BE2C (cell line): ENCODE results near the gene PRDM15.

ENCODE experiments used
- DNase-seq: peaks from one replicate; pipeline ENCODE4 v3.0.0-alpha.2; 2020
- H3K27me3 ChIP-seq: fragments of 250-450 bp; sonication (Bioruptor Pico); 2 replicates; pipeline ENCODE4 v1.5.1; 2020; ENCODE audit warnings: mild to moderate bottlenecking
- H3K36me3 ChIP-seq: fragments of 250-450 bp; sonication (Bioruptor Pico); 2 replicates; pipeline ENCODE4 v1.5.1; 2020; ENCODE audit warnings: mild to moderate bottlenecking
- H3K4me1 ChIP-seq: fragments of 250-450 bp; sonication (Bioruptor Pico); 2 replicates; pipeline ENCODE4 v1.5.1; 2020
- H3K4me3 ChIP-seq: 2 replicates; pipeline ENCODE4 v1.5.1; 2011; ENCODE audit warnings: low read depth, low read length
- H3K9me3 ChIP-seq: fragments of 250-450 bp; sonication (Bioruptor Pico); 2 replicates; pipeline ENCODE4 v1.5.1; 2020
- CTCF ChIP-seq: IDR thresholded peaks from 2 replicates; pipeline ENCODE4 v1.5.1; 2012; ENCODE audit warnings: mild to moderate bottlenecking, low read depth, low read length

PRDM15 gene

GRCh38 chr21:41885341-41886024, 6.3 kb upstream of the PRDM15 start:
- H3K4me3 ChIP-seq: no peak overlapping the region
- no peaks in the 10 kb centered on the region for H3K4me1 ChIP-seq
- no peaks in the 10 kb centered on the region for H3K27me3 ChIP-seq
- H3K36me3 ChIP-seq: no peaks in the 10 kb centered on the region
- no peaks in the 10 kb centered on the region for H3K9me3 ChIP-seq
- TF ChIP-seq CTCF: no peak
- DNase-seq: no peak

- no peak for DNase-seq
- TF ChIP-seq CTCF: no peak
Measured at GRCh38 chr21:41884501-41885030, 5.4 kb upstream of the PRDM15 start.

GRCh38 chr21:41883582-41883981, 4.4 kb upstream of the PRDM15 start:
- H3K4me3 ChIP-seq: no peak overlapping the region
- no peaks in the 10 kb centered on the region for H3K4me1 ChIP-seq
- no peaks in the 10 kb centered on the region for H3K9me3 ChIP-seq
- no peaks in the 10 kb centered on the region for H3K36me3 ChIP-seq
- H3K27me3 ChIP-seq: no peaks in the 10 kb centered on the region
- DNase-seq: no peak
- TF ChIP-seq CTCF: no peak

More at GRCh38 chr21:41884501-41885030, 5.4 kb upstream of the PRDM15 start:
- Histone ChIP-seq H3K27me3 (no peaks in the 10 kb centered on the region), H3K36me3 (no peaks in the 10 kb centered on the region), H3K4me3 (no peak overlapping the region), H3K4me1 (no peaks in the 10 kb centered on the region), H3K9me3 (no peaks in the 10 kb centered on the region)

- TF ChIP-seq CTCF: no peak
- no peaks in the 10 kb centered on the region for H3K27me3 ChIP-seq
- H3K9me3 ChIP-seq: no peaks in the 10 kb centered on the region
Measured at GRCh38 chr21:41881051-41881450, 1.9 kb upstream of the PRDM15 start.

GRCh38 chr21:41880153-41880552, 1.0 kb upstream of the PRDM15 start:
- Histone ChIP-seq H3K27me3 (no peaks in the 10 kb centered on the region), H3K36me3 (no peaks in the 10 kb centered on the region), H3K4me3 (peak overlapping the region; percentile 78), H3K9me3 (no peaks in the 10 kb centered on the region), H3K4me1 (no peaks in the 10 kb centered on the region)
- TF ChIP-seq CTCF: no peak
- DNase-seq: no peak

More at GRCh38 chr21:41881051-41881450, 1.9 kb upstream of the PRDM15 start:
- Histone ChIP-seq H3K36me3 (no peaks in the 10 kb centered on the region), H3K4me1 (no peaks in the 10 kb centered on the region), H3K4me3 (no peak overlapping the region)
- DNase-seq: no peak

- no peak for TF ChIP-seq CTCF
- Histone ChIP-seq H3K4me1 (no peaks in the 10 kb centered on the region), H3K4me3 (peak overlapping the region; percentile 87), H3K9me3 (no peaks in the 10 kb centered on the region), H3K27me3 (no peaks in the 10 kb centered on the region), H3K36me3 (no peaks in the 10 kb centered on the region)
- peak; percentile 86 for DNase-seq
Measured at GRCh38 chr21:41878831-41879189, 334 bp downstream of the PRDM15 start.
